HG03196 (cell line): Measurements from ENCODE around the gene VHLL.
A peak's percentile ranks its signal among the peaks of the same experiment; 100 is the strongest.
"Not testable (repeated sequence)": the region's sequence is repeated elsewhere in the genome, so short reads cannot be mapped to it uniquely, and the experiment has no call there.

ENCODE experiments used
- ATAC-seq: cut with Tn5 transposase; IDR thresholded peaks from one replicate; pipeline ENCODE4 v1.9.1; 2021; ENCODE audit not compliant: unreplicated experiment

VHLL gene

GRCh38 chr1:156298852-156299357 is at the start of gene VHLL:
TSS of gene VHLL (minus strand) at chr1:156299307. CDS start at chr1:156299189, 118 bp downstream.
- no peak for ATAC-seq

GRCh38 chr1:156347331-156347730 is 48.2 kb upstream of the VHLL start:
- no peak for ATAC-seq

- ATAC-seq: no peak
Measured at GRCh38 chr1:156346636-156347035, 47.5 kb upstream of the VHLL start.

GRCh38 chr1:156346035-156346434 is 46.9 kb upstream of the VHLL start:
- not testable (repeated sequence) for ATAC-seq

GRCh38 chr1:156344409-156344808 is 45.3 kb upstream of the VHLL start:
- no peak for ATAC-seq

- no peak for ATAC-seq
Measured at GRCh38 chr1:156342166-156342955, 43.3 kb upstream of the VHLL start.

GRCh38 chr1:156338180-156338976 is 39.3 kb upstream of the VHLL start, which contains the start of the genes CCT3 and TSACC:
TSS of gene CCT3 (minus strand) at chr1:156338292. CDS start at chr1:156338184, 108 bp downstream.
TSS of gene TSACC (plus strand) at chr1:156338526. CDS start at chr1:156339758, 1,232 bp downstream.
- ATAC-seq: peak; percentile 96

- ATAC-seq: no peak
Measured at GRCh38 chr1:156337888-156338179, 38.7 kb upstream of the VHLL start.

- no peak for ATAC-seq
Measured at GRCh38 chr1:156337052-156337887, 38.2 kb upstream of the VHLL start.

GRCh38 chr1:156336242-156336641 is 37.1 kb upstream of the VHLL start:
- no peak for ATAC-seq

- ATAC-seq: not testable (repeated sequence)
Measured at GRCh38 chr1:156323179-156323578, 24.1 kb upstream of the VHLL start.

GRCh38 chr1:156320560-156320959 is 21.5 kb upstream of the VHLL start:
- ATAC-seq: no peak

- ATAC-seq: no peak
Measured at GRCh38 chr1:156319664-156320063, 20.6 kb upstream of the VHLL start.

- ATAC-seq: no peak
Measured at GRCh38 chr1:156316909-156317308, 17.8 kb upstream of the VHLL start.

- no peak for ATAC-seq
Measured at GRCh38 chr1:156310962-156311361, 11.9 kb upstream of the VHLL start.

- ATAC-seq: no peak
Measured at GRCh38 chr1:156308078-156308477, 9.0 kb upstream of the VHLL start.

- ATAC-seq: no peak
Measured at GRCh38 chr1:156305215-156305614, 6.1 kb upstream of the VHLL start.

GRCh38 chr1:156303241-156303640 is 4.1 kb upstream of the VHLL start:
- no peak for ATAC-seq

- no peak for ATAC-seq
Measured at GRCh38 chr1:156295391-156295947, 3.6 kb downstream of the VHLL start, which contains the start of gene GLMP. TSS of gene GLMP (minus strand) at chr1:156295679. CDS start at chr1:156295645, 34 bp downstream.

GRCh38 chr1:156293895-156294294 is 5.2 kb downstream of the VHLL start:
- no peak for ATAC-seq

- no peak for ATAC-seq
Measured at GRCh38 chr1:156293098-156293434, 6.0 kb downstream of the VHLL start.
